H1 (cell line): ENCODE measurements around the gene ZSWIM9. TPM values are rescaled to one million over a fixed set of nuclear protein-coding genes. Genes with fewer than 3 reads are reported as not detected.

Experiments used
- CTCF ChIA-PET: fragments of 300-600 bp; sonication (Branson Sonifier 250); formaldehyde crosslinking; loops from one replicate; lab custom pipeline; 2021; ENCODE audit not compliant: partially characterized antibody; lab: Charles Lee
- POLR2A ChIA-PET: fragments of 300-600 bp; sonication (Branson Sonifier 250); formaldehyde crosslinking; loops from one replicate; lab custom pipeline; 2021; ENCODE audit warnings: inconsistent platforms; ENCODE audit not compliant: partially characterized antibody; lab: Charles Lee
- DNase-seq, 2 experiments: peaks; one replicate each; pipeline versions ENCODE4 v3.0.0 to v3.0.0-alpha.2; 2010 to 2022; ENCODE audit warnings: low spot score in 2 of 2, low read depth in 1 of 2, mixed read lengths in 1 of 2
- FAIRE-seq: peaks from 2 replicates; lab custom pipeline; 2011; peaks lifted over from hg19 to GRCh38; lab: Jason Lieb, UNC
- H2AFZ ChIP-seq: 2 replicates; pipeline ENCODE4 v1.8.1; 2012; ENCODE audit warnings: low read length, inconsistent platforms
- H2AK5ac ChIP-seq: 2 replicates; pipeline ENCODE4 v1.6.1; 2013; ENCODE audit warnings: low read depth, low read length
- H2BK120ac ChIP-seq: replicated peaks from 2 replicates; pipeline ENCODE3; 2013; ENCODE audit warnings: low read depth, low read length, inconsistent platforms
- H2BK12ac ChIP-seq: 2 replicates; pipeline ENCODE4 v1.6.1; 2013; ENCODE audit warnings: low read depth, low read length
- H2BK15ac ChIP-seq: 2 replicates; pipeline ENCODE4 v1.6.1; 2013; ENCODE audit warnings: low read length
- H2BK20ac ChIP-seq: 2 replicates; pipeline ENCODE4 v1.6.1; 2013; ENCODE audit warnings: low read length
- H2BK5ac ChIP-seq: 2 replicates; pipeline ENCODE4 v1.6.1; 2013; ENCODE audit warnings: low read depth, low read length
- H3K14ac ChIP-seq: 2 replicates; pipeline ENCODE4 v1.6.1; 2013; ENCODE audit warnings: inconsistent platforms; ENCODE audit not compliant: insufficient read length
- H3K18ac ChIP-seq: 2 replicates; pipeline ENCODE4 v1.6.1; 2013; ENCODE audit warnings: low read length; ENCODE audit errors: extremely low read depth
- H3K23ac ChIP-seq: 2 replicates; pipeline ENCODE4 v1.6.1; 2013; ENCODE audit warnings: inconsistent platforms; ENCODE audit not compliant: insufficient read length
- H3K23me2 ChIP-seq: 2 replicates; pipeline ENCODE4 v1.6.1; 2013; ENCODE audit warnings: low read depth, low read length
- H3K27ac ChIP-seq: 2 replicates; pipeline ENCODE4 v1.6.1; 2011; ENCODE audit warnings: low read depth, low read length, inconsistent platforms
- H3K27me3 ChIP-seq, 4 experiments: replicated peaks in 1 of 4; 1 replicate in 1 of 4; 2 replicates in 3 of 4; pipeline versions ENCODE4 v1.6.1 to v1.8.1; 2011 to 2013; ENCODE audit warnings: low read length in 3 of 4, mild to moderate bottlenecking in 3 of 4, inconsistent platforms in 2 of 4, mixed read lengths in 2 of 4, moderate library complexity in 1 of 4; ENCODE audit not compliant: control insufficient read depth in 3 of 4, insufficient read depth in 3 of 4; ENCODE audit errors: extremely low read depth in 1 of 4
- H3K36me3 ChIP-seq, 4 experiments: 2 replicates each; pipeline versions ENCODE4 v1.6.1 to v1.8.1; 2011 to 2013; ENCODE audit warnings: mild to moderate bottlenecking in 4 of 4, low read length in 3 of 4, moderate library complexity in 2 of 4, control low read depth in 1 of 4, inconsistent platforms in 1 of 4; ENCODE audit not compliant: insufficient read depth in 4 of 4, control insufficient read depth in 2 of 4
- H3K4ac ChIP-seq: replicated peaks from 2 replicates; pipeline ENCODE3; 2013; ENCODE audit warnings: low read length, low read depth, mixed read lengths, inconsistent platforms; ENCODE audit not compliant: insufficient read length
- H3K4me1 ChIP-seq, 4 experiments: replicated peaks in 1 of 4; 1 replicate in 1 of 4; 2 replicates in 3 of 4; pipeline versions ENCODE4 v1.6.1 to v1.8.1; 2011 to 2013; ENCODE audit warnings: low read length in 3 of 4, inconsistent platforms in 2 of 4, mixed read lengths in 1 of 4; ENCODE audit not compliant: insufficient read depth in 4 of 4, control insufficient read depth in 3 of 4
- H3K4me2 ChIP-seq, 2 experiments: 2 replicates each; pipeline versions ENCODE4 v1.6.1 to v1.8.1; 2011 to 2013; ENCODE audit warnings: low read depth in 2 of 2, low read length in 2 of 2, control low read depth in 1 of 2, inconsistent platforms in 1 of 2, mild to moderate bottlenecking in 1 of 2; ENCODE audit not compliant: insufficient read depth in 1 of 2
- H3K4me3 ChIP-seq, 4 experiments: fragments of 200-600, 300-600 bp in 1 of 4; sonication (generic), shearing (Covaris generic), sonication (Bioruptor Twin) in 1 of 4; 2 replicates each; pipeline versions ENCODE4 v1.5.1 to v1.8.1; 2011 to 2016; ENCODE audit warnings: low read length in 4 of 4, low read depth in 3 of 4, control low read depth in 2 of 4, inconsistent platforms in 2 of 4, mild to moderate bottlenecking in 2 of 4, mixed read lengths in 1 of 4, moderate library complexity in 1 of 4; ENCODE audit not compliant: insufficient read depth in 2 of 4; ENCODE audit errors: extremely low read depth in 1 of 4
- H3K56ac ChIP-seq: replicated peaks from 2 replicates; pipeline ENCODE3; 2013; ENCODE audit warnings: low read depth, mild to moderate bottlenecking, mixed read lengths, low read length, inconsistent platforms; ENCODE audit not compliant: insufficient read length
- H3K79me1 ChIP-seq: 2 replicates; pipeline ENCODE4 v1.6.1; 2013; ENCODE audit warnings: low read depth, low read length, control low read depth
- H3K79me2 ChIP-seq, 2 experiments: 2 replicates each; pipeline versions ENCODE4 v1.6.1 to v1.8.1; 2012 to 2013; ENCODE audit warnings: low read length in 2 of 2, mild to moderate bottlenecking in 2 of 2, inconsistent platforms in 1 of 2; ENCODE audit not compliant: insufficient read depth in 2 of 2, control insufficient read depth in 1 of 2
- H3K9ac ChIP-seq, 4 experiments: replicated peaks in 1 of 4; 1 replicate in 1 of 4; 2 replicates in 3 of 4; pipeline versions ENCODE4 v1.6.1 to v1.8.1; 2011 to 2013; ENCODE audit warnings: low read depth in 3 of 4, low read length in 3 of 4, control low read depth in 2 of 4, mild to moderate bottlenecking in 2 of 4, moderate library complexity in 2 of 4, inconsistent platforms in 1 of 4; ENCODE audit errors: extremely low read depth in 1 of 4
- H3K9me3 ChIP-seq, 2 experiments: 2 replicates each; pipeline versions ENCODE4 v1.6.1 to v1.8.1; 2012 to 2013; ENCODE audit warnings: mild to moderate bottlenecking in 2 of 2, moderate library complexity in 2 of 2, control low read depth in 1 of 2, inconsistent platforms in 1 of 2, low read depth in 1 of 2, low read length in 1 of 2, mixed read lengths in 1 of 2; ENCODE audit not compliant: insufficient read depth in 2 of 2
- H4K20me1 ChIP-seq, 2 experiments: replicated peaks in 1 of 2; 2 replicates each; pipeline versions ENCODE3 to v1.8.1; 2011 to 2013; ENCODE audit warnings: inconsistent platforms in 2 of 2, low read length in 2 of 2, mild to moderate bottlenecking in 1 of 2; ENCODE audit not compliant: insufficient read depth in 2 of 2, control insufficient read depth in 1 of 2
- H4K5ac ChIP-seq: 2 replicates; pipeline ENCODE4 v1.6.1; 2013; ENCODE audit warnings: low read length, low read depth, mixed read lengths, inconsistent platforms; ENCODE audit not compliant: insufficient read length
- H4K8ac ChIP-seq: 2 replicates; pipeline ENCODE4 v1.8.0; 2013; ENCODE audit warnings: mild to moderate bottlenecking, moderate library complexity, low read length, inconsistent platforms; ENCODE audit not compliant: insufficient read depth; ENCODE audit errors: extremely low read depth
- H4K91ac ChIP-seq: replicated peaks from 2 replicates; pipeline ENCODE3; 2013; ENCODE audit warnings: low read length, mixed read lengths, inconsistent platforms; ENCODE audit not compliant: insufficient read length
- SIX5 ChIP-seq: IDR thresholded peaks from 2 replicates; pipeline ENCODE4 v1.6.1; 2011; ENCODE audit warnings: mild to moderate bottlenecking, low read depth, low read length
- WGBS, 2 experiments: shearing (Covaris generic) in 1 of 2; methylation state at CpG; one replicate each; pipeline versions ENCODE4 v1.1.6 to v1.1.7; 2013 to 2015; ENCODE audit warnings: low lambda C conversion rate in 2 of 2, mixed read lengths in 2 of 2, inconsistent platforms in 1 of 2, low coverage in 1 of 2, missing lambda C conversion rate in 1 of 2; ENCODE audit not compliant: insufficient replicate concordance in 2 of 2, insufficient coverage in 1 of 2, insufficient read length in 1 of 2; ENCODE audit errors: extremely low coverage in 1 of 2, missing lambda C conversion rate in 1 of 2; 5-methylcytosine and 5-hydroxymethylcytosine counted together
- polyA plus RNA-seq, 7 experiments: library from polyadenylated mRNA; depleted of rRNA in 3 of 7; stranded (reverse) in 5 of 7; unstranded in 2 of 7; fragments of >200 nt in 5 of 7; fragments of 200-250 nt in 2 of 7; gene quantifications; 1 replicate in 5 of 7; 2 replicates in 1 of 7; 4 replicates in 1 of 7; pipeline versions ENCODE4 v1.2.1 to v1.2.3, GENCODE V29; 2011 to 2013; ENCODE audit warnings: missing spikeins in 2 of 7, mixed read lengths in 2 of 7
- total RNA-seq: library from RNA; stranded (reverse); fragmentation: NEBNext Ultra II Directional; extraction: Animal tissue kit (Norgen Biotek cat#: 25700); gene quantifications from 2 replicates; pipeline ENCODE4 v1.2.1, GENCODE V29; 2021

Gene ZSWIM9
- total and polyA plus RNA-seq, 2 of the 8 experiments (the other 6 are each of a cell fraction or from before 2014, with no cell fraction given): 1.5 to 10.4 TPM

DNA sequence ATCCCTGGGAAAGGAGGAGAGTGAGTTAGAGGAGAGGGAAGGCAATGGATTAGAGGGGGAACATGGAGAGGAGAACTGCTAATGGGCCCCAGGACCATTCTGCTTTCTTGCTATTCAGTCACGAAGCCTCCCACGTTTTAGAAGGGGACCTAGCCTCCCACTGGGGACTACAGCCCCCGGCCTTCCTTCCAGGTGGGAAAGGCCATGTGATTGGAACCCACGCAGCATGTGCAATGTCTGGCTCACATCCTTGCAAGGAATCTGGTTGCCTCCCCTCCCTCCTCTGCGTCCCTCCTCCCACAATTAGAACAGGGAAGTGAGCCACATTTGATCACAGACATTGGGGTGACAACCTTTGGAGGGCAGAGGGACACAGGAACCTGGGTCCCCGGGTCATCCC lies 37.4 kb upstream of the ZSWIM9 start:
- Histone ChIP-seq H2BK12ac (no peak overlapping the region), H2BK20ac (no peak overlapping the region), H3K9me3 (no peaks in the 10 kb centered on the region), H3K4ac (no peak overlapping the region), H3K56ac (no peak overlapping the region), H4K5ac (no peak overlapping the region), H3K36me3 (peaks cover 7 to 31% (median 24%) of the 10 kb centered on the region in 4 experiments), H3K4me2 (no peak overlapping the region), H3K27ac (no peak overlapping the region), H4K20me1 (peaks cover 0 to 1% of the 10 kb centered on the region in 2 experiments), H3K79me2 (no peaks in the 10 kb centered on the region), H3K23ac (no peak overlapping the region), H2BK5ac (no peak overlapping the region), H4K8ac (no peak overlapping the region), H4K91ac (no peak overlapping the region), H3K4me1 (no peaks in the 10 kb centered on the region), H2BK120ac (no peak overlapping the region), H3K4me3 (no peak overlapping the region), H3K27me3 (no peaks in the 10 kb centered on the region), H2AFZ (no peak overlapping the region), H3K79me1 (no peaks in the 10 kb centered on the region), H2AK5ac (no peak overlapping the region), H3K18ac (no peak overlapping the region), H2BK15ac (no peak overlapping the region), H3K9ac (no peak overlapping the region), H3K23me2 (no peaks in the 10 kb centered on the region), H3K14ac (no peak overlapping the region)
- ChIA-PET CTCF (interaction anchor here (3.0 kb wide), 1 partner anchor 21 kb away, joined by 12 read pairs; no protein-coding TSS in a partner anchor), POLR2A (no interaction called here)
- 81% methylated on average over 6 of the region's 6 CpGs; no CpG with 5 or more reads in 1 of the 2 experiments for WGBS, 2 experiments
- no peak for TF ChIP-seq SIX5
- DNase-seq: no peak
- no peak for FAIRE-seq
